Endodermal cell (in vitro differentiated cells): ENCODE data around the gene TUBA4A. TPM values are rescaled to one million over a fixed set of nuclear protein-coding genes. Genes with fewer than 3 reads are reported as not detected.
A peak's percentile ranks its signal among the peaks of the same experiment; 100 is the strongest.

Experiments
- DNase-seq: peaks from one replicate; pipeline ENCODE4 v3.0.0-alpha.2; 2017
- H3K27ac ChIP-seq: 2 replicates; pipeline ENCODE4 v1.5.1; 2013; ENCODE audit warnings: mild to moderate bottlenecking, low read depth, low read length, moderate library complexity
- H3K27me3 ChIP-seq: 2 replicates; pipeline ENCODE4 v1.6.1; 2013; ENCODE audit warnings: mild to moderate bottlenecking, low read length, moderate library complexity; ENCODE audit not compliant: insufficient read depth, control insufficient read depth, poor library complexity, severe bottlenecking
- H3K36me3 ChIP-seq: 2 replicates; pipeline ENCODE4 v1.7.0; 2013; ENCODE audit warnings: mild to moderate bottlenecking, low read length, moderate library complexity; ENCODE audit not compliant: control insufficient read depth, insufficient read depth
- H3K4me1 ChIP-seq: one replicate; pipeline ENCODE4 v1.7.0; 2013; ENCODE audit warnings: low read length; ENCODE audit not compliant: control insufficient read depth, insufficient read depth
- H3K4me3 ChIP-seq: 2 replicates; pipeline ENCODE4 v1.5.1; 2013; ENCODE audit warnings: mild to moderate bottlenecking, low read length, moderate library complexity
- H3K9ac ChIP-seq: 2 replicates; pipeline ENCODE4 v1.6.1; 2013; ENCODE audit warnings: mild to moderate bottlenecking, low read length, moderate library complexity; ENCODE audit not compliant: poor library complexity, severe bottlenecking; ENCODE audit errors: extremely low read depth
- H3K9me3 ChIP-seq: 2 replicates; pipeline ENCODE4 v1.6.1; 2013; ENCODE audit warnings: mild to moderate bottlenecking, low read length, moderate library complexity; ENCODE audit not compliant: control insufficient read depth
- H3K27ac Mint-ChIP-seq: 2 replicates; pipeline ENCODE4 v1.8.0; 2020; ENCODE audit warnings: mixed read lengths
- H3K27me3 Mint-ChIP-seq: 2 replicates; pipeline ENCODE4 v1.8.0; 2021; ENCODE audit warnings: mild to moderate bottlenecking, mixed read lengths; ENCODE audit not compliant: insufficient read depth
- H3K36me3 Mint-ChIP-seq: 2 replicates; pipeline ENCODE4 v1.8.0; 2020; ENCODE audit warnings: low read depth, mixed read lengths
- H3K4me1 Mint-ChIP-seq: 2 replicates; pipeline ENCODE4 v1.8.0; 2020; ENCODE audit warnings: mixed read lengths
- H3K4me3 Mint-ChIP-seq: 2 replicates; pipeline ENCODE4 v1.8.0; 2020; ENCODE audit warnings: mild to moderate bottlenecking, moderate library complexity, mixed read lengths
- H3K9me3 Mint-ChIP-seq: 2 replicates; pipeline ENCODE4 v1.8.0; 2020; ENCODE audit warnings: mild to moderate bottlenecking, mixed read lengths
- WGBS, 2 experiments: methylation state at CpG; one replicate each; pipeline versions ENCODE4 v1.1.5 to v1.1.7; 2013; ENCODE audit warnings: missing lambda C conversion rate in 2 of 2, mixed read lengths in 1 of 2; ENCODE audit not compliant: insufficient coverage in 1 of 2, insufficient read length in 1 of 2; 5-methylcytosine and 5-hydroxymethylcytosine counted together
- total RNA-seq, 2 donors: library from RNA; stranded (reverse); fragmentation: NEBNext Ultra II Directional in 1 of 2; extraction: Animal tissue kit (Norgen Biotek cat#: 25700) in 1 of 2; gene quantifications; 2 replicates in 1 of 2; 3 replicates in 1 of 2; pipeline ENCODE4 v1.2.1, GENCODE V29; 2021
- TF ChIP-seq, protein P1 (sequence below): fragments of 200-600 bp; sonication (generic); conservative IDR thresholded peaks from 2 replicates; pipeline ENCODE4 v1.5.0; 2021; ENCODE audit warnings: antibody characterized with exemption, mild to moderate bottlenecking

The TUBA4A gene
- total RNA-seq, 2 donors from 2014 or later, result 4.0 to 9.5 TPM

DNA sequence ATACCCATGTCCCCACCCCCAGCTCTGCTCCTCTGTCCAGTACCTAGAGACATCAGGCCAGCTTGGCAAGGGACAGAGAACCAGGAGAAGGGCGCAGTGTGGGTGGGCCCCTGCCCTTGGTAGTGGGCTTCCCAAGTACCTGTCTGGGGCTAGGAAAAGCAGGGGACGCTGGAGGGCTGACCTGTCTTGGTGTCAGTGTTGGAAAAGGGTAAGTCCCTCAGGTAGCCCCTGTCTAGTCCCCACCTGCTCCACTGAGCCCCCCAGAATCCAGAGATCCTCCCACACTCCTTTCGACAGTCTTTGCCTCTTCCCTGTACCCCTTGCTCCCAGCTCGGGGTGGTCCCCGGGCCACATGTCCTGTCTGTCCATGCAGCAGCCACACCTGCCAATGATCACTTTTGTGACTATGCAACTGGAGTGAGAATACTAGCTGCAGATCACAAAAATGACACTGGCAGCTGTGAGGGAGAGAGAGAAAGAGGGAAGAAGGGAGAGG, 40.1 kb upstream of the TUBA4A start:
- Histone ChIP-seq H3K4me3 (peak overlapping the region; percentile 81), H3K9me3 (no peaks in the 10 kb centered on the region), H3K27me3 (peaks cover 9% of the 10 kb centered on the region), H3K36me3 (no peaks in the 10 kb centered on the region), H3K27ac (no peak overlapping the region), H3K9ac (no peak overlapping the region), H3K4me1 (no peaks in the 10 kb centered on the region)
- Mint-ChIP-seq H3K4me3 (peak overlapping the region; percentile 73), H3K27ac (no peak overlapping the region), H3K4me1 (peaks cover under 1% of the 10 kb centered on the region), H3K27me3 (peaks cover 40% of the 10 kb centered on the region), H3K9me3 (no peaks in the 10 kb centered on the region), H3K36me3 (no peaks in the 10 kb centered on the region)
- no peak for DNase-seq
- TF ChIP-seq, protein P1, sequence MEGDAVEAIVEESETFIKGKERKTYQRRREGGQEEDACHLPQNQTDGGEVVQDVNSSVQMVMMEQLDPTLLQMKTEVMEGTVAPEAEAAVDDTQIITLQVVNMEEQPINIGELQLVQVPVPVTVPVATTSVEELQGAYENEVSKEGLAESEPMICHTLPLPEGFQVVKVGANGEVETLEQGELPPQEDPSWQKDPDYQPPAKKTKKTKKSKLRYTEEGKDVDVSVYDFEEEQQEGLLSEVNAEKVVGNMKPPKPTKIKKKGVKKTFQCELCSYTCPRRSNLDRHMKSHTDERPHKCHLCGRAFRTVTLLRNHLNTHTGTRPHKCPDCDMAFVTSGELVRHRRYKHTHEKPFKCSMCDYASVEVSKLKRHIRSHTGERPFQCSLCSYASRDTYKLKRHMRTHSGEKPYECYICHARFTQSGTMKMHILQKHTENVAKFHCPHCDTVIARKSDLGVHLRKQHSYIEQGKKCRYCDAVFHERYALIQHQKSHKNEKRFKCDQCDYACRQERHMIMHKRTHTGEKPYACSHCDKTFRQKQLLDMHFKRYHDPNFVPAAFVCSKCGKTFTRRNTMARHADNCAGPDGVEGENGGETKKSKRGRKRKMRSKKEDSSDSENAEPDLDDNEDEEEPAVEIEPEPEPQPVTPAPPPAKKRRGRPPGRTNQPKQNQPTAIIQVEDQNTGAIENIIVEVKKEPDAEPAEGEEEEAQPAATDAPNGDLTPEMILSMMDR, result no peak
- WGBS, 2 experiments, result 94 to 96% methylated on average over 3 to 5 of the region's 5 CpGs

DNA sequence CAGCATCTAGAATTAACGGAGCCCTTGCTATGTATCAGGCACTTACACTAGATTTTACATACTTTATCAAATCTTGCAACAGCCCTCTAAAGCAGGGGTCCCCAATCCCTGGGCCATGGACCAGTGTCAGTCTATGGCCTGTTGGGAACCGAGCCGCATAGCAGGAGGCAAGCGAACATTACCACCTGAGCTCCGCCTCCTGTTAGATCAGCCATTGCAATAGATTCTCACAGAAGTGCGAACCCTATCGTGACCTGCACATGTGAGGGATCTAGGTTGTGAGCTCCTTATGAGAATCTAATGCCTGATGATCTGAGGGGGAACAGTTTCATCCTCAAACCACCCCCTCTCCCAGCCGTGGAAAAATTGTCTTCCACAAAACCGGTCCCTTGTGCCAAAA, 38.9 kb upstream of the TUBA4A start:
- peaks cover 36% of the 10 kb centered on the region for H3K27me3 Mint-ChIP-seq
- WGBS, 2 experiments, result 94 to 96% methylated on average over 6 to 9 of the region's 9 CpGs
- H3K27ac ChIP-seq, result no peak overlapping the region
- no peaks in the 10 kb centered on the region for H3K9me3 Mint-ChIP-seq
- no peaks in the 10 kb centered on the region for H3K4me1 Mint-ChIP-seq
- no peak overlapping the region for H3K27ac Mint-ChIP-seq
- peak; percentile 28 for DNase-seq
- no peak overlapping the region for H3K4me3 Mint-ChIP-seq
- H3K9me3 ChIP-seq, result no peaks in the 10 kb centered on the region
- H3K36me3 ChIP-seq, result no peaks in the 10 kb centered on the region
- H3K4me3 ChIP-seq, result no peak overlapping the region
- H3K36me3 Mint-ChIP-seq, result no peaks in the 10 kb centered on the region
- TF ChIP-seq, protein P1, result no peak
- H3K4me1 ChIP-seq, result no peaks in the 10 kb centered on the region
- H3K27me3 ChIP-seq, result peaks cover 9% of the 10 kb centered on the region
- no peak overlapping the region for H3K9ac ChIP-seq

DNA sequence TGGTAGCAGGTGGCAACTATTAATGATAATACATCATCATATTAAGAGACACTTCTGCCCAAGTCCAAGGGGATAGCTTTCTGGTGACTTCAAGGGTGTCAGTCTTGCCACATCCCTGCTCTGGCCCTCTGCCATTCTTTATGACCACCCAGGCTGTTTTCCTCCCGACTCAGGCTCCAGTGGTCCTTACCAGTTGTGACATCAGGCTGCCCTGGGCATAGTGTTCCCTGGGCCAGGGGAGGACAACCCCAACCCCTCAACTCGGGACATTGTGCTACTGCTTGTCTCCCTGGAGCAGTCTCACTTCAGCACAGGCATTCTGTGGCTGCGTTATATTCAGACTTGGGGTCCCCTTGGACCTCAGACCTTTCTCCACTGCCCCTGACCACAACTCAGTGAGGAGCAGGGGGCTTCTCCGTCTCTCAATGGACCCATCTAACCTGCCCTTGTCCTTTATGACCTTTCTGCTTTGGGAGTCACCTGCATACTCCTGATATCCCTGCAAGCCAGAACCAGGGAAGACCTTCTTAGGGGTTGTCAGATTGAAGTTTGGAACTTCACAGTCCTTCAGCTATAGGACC, 38.3 kb upstream of the TUBA4A start:
- Histone ChIP-seq H3K9ac (no peak overlapping the region), H3K27me3 (peaks cover 9% of the 10 kb centered on the region), H3K36me3 (no peaks in the 10 kb centered on the region), H3K27ac (no peak overlapping the region), H3K9me3 (no peaks in the 10 kb centered on the region), H3K4me3 (no peak overlapping the region), H3K4me1 (no peaks in the 10 kb centered on the region)
- no peaks in the 10 kb centered on the region for H3K9me3 Mint-ChIP-seq
- H3K4me1 Mint-ChIP-seq, result no peaks in the 10 kb centered on the region
- WGBS, 2 experiments, result 87 to 93% methylated on average over 3 to 4 of the region's 4 CpGs
- TF ChIP-seq, protein P1, result no peak
- H3K36me3 Mint-ChIP-seq, result no peaks in the 10 kb centered on the region
- H3K27me3 Mint-ChIP-seq, result peaks cover 33% of the 10 kb centered on the region
- H3K27ac Mint-ChIP-seq, result no peak overlapping the region
- DNase-seq, result no peak
- H3K4me3 Mint-ChIP-seq, result no peak overlapping the region
